Neural cell (in vitro differentiated cells): ENCODE measurements around the gene BCCIP. TPM values are rescaled to one million over a fixed set of nuclear protein-coding genes. Genes with fewer than 3 reads are reported as not detected.

Experiments used
- H2AFZ ChIP-seq: fragments of 200-600, 300-800 bp; sonication (generic), shearing (Covaris generic); 2 replicates; pipeline ENCODE4 v1.6.0; 2014; ENCODE audit warnings: low read depth, mild to moderate bottlenecking, antibody characterized with exemption, low read length, moderate library complexity
- H3F3A ChIP-seq: fragments of 200-600 bp; shearing (Covaris generic); 2 replicates; pipeline ENCODE4 v1.6.1; 2016; ENCODE audit warnings: mild to moderate bottlenecking, moderate library complexity, mixed read lengths, antibody characterized with exemption, low read length; ENCODE audit not compliant: insufficient read depth, poor library complexity, severe bottlenecking
- H3K27ac ChIP-seq: fragments of 200-600, 300-800 bp; sonication (generic), shearing (Covaris generic); 2 replicates; pipeline ENCODE4 v1.5.1; 2014; ENCODE audit warnings: mild to moderate bottlenecking, low read length, moderate library complexity
- H3K27me3 ChIP-seq: fragments of 300-800, 200-600 bp; sonication (generic), shearing (Covaris generic); 2 replicates; pipeline ENCODE4 v1.6.0; 2014; ENCODE audit warnings: mild to moderate bottlenecking, low read depth, low read length, moderate library complexity; ENCODE audit not compliant: insufficient read depth
- H3K36me3 ChIP-seq: fragments of 300-800, 200-600 bp; sonication (generic), shearing (Covaris generic); 2 replicates; pipeline ENCODE4 v1.5.1; 2014; ENCODE audit warnings: mild to moderate bottlenecking, antibody characterized with exemption, low read length, moderate library complexity; ENCODE audit not compliant: insufficient read depth
- H3K4me2 ChIP-seq: fragments of 300-800, 200-600 bp; sonication (generic), shearing (Covaris generic); 2 replicates; pipeline ENCODE4 v1.6.0; 2014; ENCODE audit warnings: mild to moderate bottlenecking, low read length
- H3K4me3 ChIP-seq: fragments of 300-800, 200-600 bp; sonication (generic), shearing (Covaris generic); 2 replicates; pipeline ENCODE4 v1.5.1; 2014; ENCODE audit warnings: mild to moderate bottlenecking, low read length, moderate library complexity
- H3K79me2 ChIP-seq: fragments of 200-600 bp; shearing (Covaris generic); replicated peaks from 2 replicates; pipeline ENCODE4 v1.6.0; 2014; ENCODE audit warnings: mild to moderate bottlenecking, low read length, moderate library complexity; ENCODE audit not compliant: insufficient read depth
- H3K9ac ChIP-seq: fragments of 300-800, 200-600 bp; sonication (generic), shearing (Covaris generic); 2 replicates; pipeline ENCODE4 v1.6.1; 2016; ENCODE audit warnings: mild to moderate bottlenecking, low read length, mixed read lengths
- H3K9me2 ChIP-seq: fragments of 200-600 bp; shearing (Covaris generic); 2 replicates; pipeline ENCODE4 v1.6.1; 2016; ENCODE audit warnings: mild to moderate bottlenecking, low read length, mixed read lengths; ENCODE audit not compliant: insufficient read depth
- H3K9me3 ChIP-seq: fragments of 200-600, 300-800 bp; sonication (generic), shearing (Covaris generic); 2 replicates; pipeline ENCODE4 v1.6.1; 2016; ENCODE audit warnings: mild to moderate bottlenecking, mixed run types, low read length, moderate library complexity, mixed read lengths
- H4K20me1 ChIP-seq: fragments of 200-600 bp; shearing (Covaris generic); 2 replicates; pipeline ENCODE4 v1.6.1; 2016; ENCODE audit warnings: mild to moderate bottlenecking, mixed run types; ENCODE audit not compliant: insufficient read depth
- CTCF ChIP-seq: fragments of 450-650 bp; IDR thresholded peaks from 2 replicates; pipeline ENCODE4 v1.5.1; 2014; ENCODE audit warnings: antibody characterized with exemption, mild to moderate bottlenecking, moderate library complexity; ENCODE audit not compliant: poor library complexity, severe bottlenecking
- EP300 ChIP-seq: fragments of 450-650 bp; conservative IDR thresholded peaks from 2 replicates; pipeline ENCODE4 v1.6.1; 2014; ENCODE audit warnings: antibody characterized with exemption, mild to moderate bottlenecking, moderate library complexity; ENCODE audit not compliant: poor library complexity, severe bottlenecking
- EZH2 ChIP-seq: fragments of 200-600, 300-800 bp; shearing (Covaris generic), sonication (generic); IDR thresholded peaks from 2 replicates; pipeline ENCODE4 v1.6.1; 2014; ENCODE audit warnings: antibody characterized with exemption, low read length, borderline replicate concordance, mild to moderate bottlenecking; ENCODE audit not compliant: insufficient read depth, poor library complexity, severe bottlenecking
- MXI1 ChIP-seq: fragments of 450-650 bp; conservative IDR thresholded peaks from 2 replicates; pipeline ENCODE4 v1.6.1; 2014; ENCODE audit warnings: antibody characterized with exemption, mild to moderate bottlenecking; ENCODE audit not compliant: poor library complexity, severe bottlenecking
- POLR2AphosphoS5 ChIP-seq: IDR thresholded peaks from 2 replicates; pipeline ENCODE4 v1.6.1; 2012
- RAD21 ChIP-seq: fragments of 450-650 bp; conservative IDR thresholded peaks from 2 replicates; pipeline ENCODE4 v1.6.1; 2014; ENCODE audit warnings: antibody characterized with exemption, mild to moderate bottlenecking, moderate library complexity
- REST ChIP-seq: IDR thresholded peaks from 2 replicates; pipeline ENCODE4 v1.6.1; 2012; ENCODE audit warnings: borderline replicate concordance
- SMC3 ChIP-seq: fragments of 450-650 bp; conservative IDR thresholded peaks from 2 replicates; pipeline ENCODE4 v1.6.1; 2014; ENCODE audit warnings: antibody characterized with exemption, mild to moderate bottlenecking, moderate library complexity; ENCODE audit not compliant: poor library complexity
- TAF1 ChIP-seq: IDR thresholded peaks from 2 replicates; pipeline ENCODE4 v1.6.1; 2012; ENCODE audit warnings: low read depth
- polyA plus RNA-seq: library from polyadenylated mRNA; depleted of rRNA; stranded (reverse); fragments of >200 nt; gene quantifications from 2 replicates; pipeline ENCODE4 v1.2.3, GENCODE V29; 2014

The BCCIP gene
- polyA plus RNA-seq, 1 donor from 2014 or later, result 95.8 TPM

- H3K9me3 ChIP-seq, result no peaks in the 10 kb centered on the region
- no peak overlapping the region for H3K27ac ChIP-seq
- H3K36me3 ChIP-seq, result no peaks in the 10 kb centered on the region
- no peaks in the 10 kb centered on the region for H3F3A ChIP-seq
- no peak overlapping the region for H2AFZ ChIP-seq
- TF ChIP-seq RAD21, result no peak
- no peak for TF ChIP-seq CTCF
- TF ChIP-seq EP300, result no peak
- no peak for TF ChIP-seq REST
- TF ChIP-seq SMC3, result no peak
- no peak for TF ChIP-seq POLR2AphosphoS5
- TF ChIP-seq EZH2, result no peak
- TF ChIP-seq MXI1, result no peak
- TF ChIP-seq TAF1, result no peak
- no peaks in the 10 kb centered on the region for H3K27me3 ChIP-seq
- H3K9me2 ChIP-seq, result no peaks in the 10 kb centered on the region
- H4K20me1 ChIP-seq, result no peaks in the 10 kb centered on the region
- no peak overlapping the region for H3K4me3 ChIP-seq
- no peaks in the 10 kb centered on the region for H3K79me2 ChIP-seq
- no peak overlapping the region for H3K9ac ChIP-seq
- no peak overlapping the region for H3K4me2 ChIP-seq
These were observed 35.9 kb downstream of the BCCIP start for GRCh38 chr10:125859128-125859817.

- Histone ChIP-seq H3K9me3 (no peaks in the 10 kb centered on the region), H2AFZ (no peak overlapping the region), H3K27me3 (no peaks in the 10 kb centered on the region), H3K27ac (no peak overlapping the region), H3K79me2 (peaks cover 3% of the 10 kb centered on the region), H3K4me3 (no peak overlapping the region), H3F3A (no peaks in the 10 kb centered on the region), H3K9ac (no peak overlapping the region), H3K9me2 (no peaks in the 10 kb centered on the region), H4K20me1 (no peaks in the 10 kb centered on the region), H3K4me2 (no peak overlapping the region), H3K36me3 (no peaks in the 10 kb centered on the region)
- TF ChIP-seq SMC3 (no peak), RAD21 (no peak), MXI1 (no peak), TAF1 (no peak), REST (no peak), EZH2 (no peak), POLR2AphosphoS5 (no peak), CTCF (no peak), EP300 (no peak)
These were observed 41.8 kb downstream of the BCCIP start for GRCh38 chr10:125865120-125865519.
